Breast epithelium (tissue), 3 donors: ENCODE data around the gene CCDC33.

Source experiments
- POLR2A ChIP-seq: fragments of 450-650 bp; IDR thresholded peaks from one replicate; pipeline ENCODE4 v1.6.1; 2016; ENCODE audit warnings: antibody characterized with exemption, mild to moderate bottlenecking, moderate library complexity
- TF ChIP-seq, protein P1 (sequence below), 3 donors: fragments of 450-650 bp; IDR thresholded peaks; one replicate each; pipeline ENCODE4 v1.5.1; 2016 to 2017; ENCODE audit warnings: antibody characterized with exemption in 3 of 3, mild to moderate bottlenecking in 3 of 3, moderate library complexity in 3 of 3

GRCh38 chr15:74370471-74370870, 134.3 kb downstream of the CCDC33 start:
- no peak for TF ChIP-seq POLR2A
- TF ChIP-seq, protein P1, sequence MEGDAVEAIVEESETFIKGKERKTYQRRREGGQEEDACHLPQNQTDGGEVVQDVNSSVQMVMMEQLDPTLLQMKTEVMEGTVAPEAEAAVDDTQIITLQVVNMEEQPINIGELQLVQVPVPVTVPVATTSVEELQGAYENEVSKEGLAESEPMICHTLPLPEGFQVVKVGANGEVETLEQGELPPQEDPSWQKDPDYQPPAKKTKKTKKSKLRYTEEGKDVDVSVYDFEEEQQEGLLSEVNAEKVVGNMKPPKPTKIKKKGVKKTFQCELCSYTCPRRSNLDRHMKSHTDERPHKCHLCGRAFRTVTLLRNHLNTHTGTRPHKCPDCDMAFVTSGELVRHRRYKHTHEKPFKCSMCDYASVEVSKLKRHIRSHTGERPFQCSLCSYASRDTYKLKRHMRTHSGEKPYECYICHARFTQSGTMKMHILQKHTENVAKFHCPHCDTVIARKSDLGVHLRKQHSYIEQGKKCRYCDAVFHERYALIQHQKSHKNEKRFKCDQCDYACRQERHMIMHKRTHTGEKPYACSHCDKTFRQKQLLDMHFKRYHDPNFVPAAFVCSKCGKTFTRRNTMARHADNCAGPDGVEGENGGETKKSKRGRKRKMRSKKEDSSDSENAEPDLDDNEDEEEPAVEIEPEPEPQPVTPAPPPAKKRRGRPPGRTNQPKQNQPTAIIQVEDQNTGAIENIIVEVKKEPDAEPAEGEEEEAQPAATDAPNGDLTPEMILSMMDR (IDR thresholded peaks at IDR 0.05), result no peak
